ENCODE results near the gene ANGPTL2. TPM values are rescaled to one million over a fixed set of nuclear protein-coding genes. Genes with fewer than 3 reads are reported as not detected.

Gene ANGPTL2
- total RNA-seq, 1 experiment from 2014 or later, result 0.08 TPM

- CTCF ChIA-PET, result no interaction called here
- no TSS peak for BruUV-seq (replicated peaks)
- Histone ChIP-seq H3K27me3 (ENCODE audit: control insufficient read depth, insufficient read depth, low read length) (no peaks in the 10 kb centered on the region), H3K4me1 (ENCODE audit: control insufficient read depth, insufficient read depth, low read length) (peaks cover 9% of the 10 kb centered on the region; the same call in 1 of the 2 replicates), H3K27ac (ENCODE audit: low read length) (no peak overlapping the region), H3K36me3 (ENCODE audit: control insufficient read depth, insufficient read depth, low read length) (no peaks in the 10 kb centered on the region), H3K9me3 (ENCODE audit: control insufficient read depth, insufficient read depth, low read depth, low read length) (no peaks in the 10 kb centered on the region), H3K4me3 (ENCODE audit: low read depth in 2 of 2, low read length in 2 of 2) (no peak overlapping the region)
- in situ Hi-C loops (cut with HindIII; ENCODE audit: low pct_unique_long_range_greater_than_20kb, low sequenced_read_pairs), result no loop called here
- TF ChIP-seq TCF7L2 (IDR thresholded peaks at IDR 0.05; ENCODE audit: low read depth, low read length) (no peak), POLR2AphosphoS5 (IDR thresholded peaks at IDR 0.05; ENCODE audit: low read depth, low read length) (no peak), CTCF (IDR thresholded peaks at IDR 0.05) (no peak), REST (IDR thresholded peaks at IDR 0.05; ENCODE audit: insufficient read depth in 1 of 2, low read depth in 2 of 2, low read length in 1 of 2) (no peak), SIN3A (IDR thresholded peaks at IDR 0.05; ENCODE audit: borderline replicate concordance, insufficient read depth, low read depth, low read length) (no peak)
- POLR2A ChIA-PET, result no interaction called here
- ATAC-seq (no peak), DNase-seq (ENCODE audit: low read depth, low spot score) (no peak)
- intact Hi-C loops (cut with micrococcal nuclease; ENCODE audit: unreplicated experiment), result no loop called here
Measured at GRCh38 chr9:127076860-127077643, 45.4 kb downstream of the ANGPTL2 start.

GRCh38 chr9:127075624-127076372 is 46.6 kb downstream of the ANGPTL2 start:
- ATAC-seq (no peak), DNase-seq (ENCODE audit: low read depth, low spot score) (no peak)
- H3K4me3 ChIP-seq (ENCODE audit: low read depth in 2 of 2, low read length in 2 of 2), result no peak overlapping the region
- peaks cover 5% of the 10 kb centered on the region; the same call in 1 of the 2 replicates for H3K9me3 ChIP-seq (ENCODE audit: control insufficient read depth, insufficient read depth, low read depth, low read length)
- TF ChIP-seq POLR2AphosphoS5 (IDR thresholded peaks at IDR 0.05; ENCODE audit: low read depth, low read length), result no peak
- no peak for TF ChIP-seq SIN3A (IDR thresholded peaks at IDR 0.05; ENCODE audit: borderline replicate concordance, insufficient read depth, low read depth, low read length)
- no peak for TF ChIP-seq CTCF (IDR thresholded peaks at IDR 0.05)
- 0 out of 2 replicates have a peak, but pooled peaks have one; percentile 33 for TF ChIP-seq TCF7L2 (IDR thresholded peaks at IDR 0.05; ENCODE audit: low read depth, low read length)
- no peak for TF ChIP-seq REST (IDR thresholded peaks at IDR 0.05; ENCODE audit: insufficient read depth in 1 of 2, low read depth in 2 of 2, low read length in 1 of 2)
- H3K27ac ChIP-seq (ENCODE audit: low read length), result no peak overlapping the region
- CTCF ChIA-PET, result no interaction called here
- H3K36me3 ChIP-seq (ENCODE audit: control insufficient read depth, insufficient read depth, low read length), result no peaks in the 10 kb centered on the region
- in situ Hi-C loops (cut with HindIII; ENCODE audit: low pct_unique_long_range_greater_than_20kb, low sequenced_read_pairs), result no loop called here
- intact Hi-C loops (cut with micrococcal nuclease; ENCODE audit: unreplicated experiment), result no loop called here
- peaks cover 9% of the 10 kb centered on the region; the same call in 1 of the 2 replicates for H3K4me1 ChIP-seq (ENCODE audit: control insufficient read depth, insufficient read depth, low read length)
- POLR2A ChIA-PET, result no interaction called here
- no peaks in the 10 kb centered on the region for H3K27me3 ChIP-seq (ENCODE audit: control insufficient read depth, insufficient read depth, low read length)
- BruUV-seq (replicated peaks), result no TSS peak

Measured in Panc1 (cell line).